ENCODE data around the gene MSH2.

- TF ChIP-seq POLR2AphosphoS5 (IDR thresholded peaks at IDR 0.05; ENCODE audit: low read depth, low read length) (no peak), TAF1 (IDR thresholded peaks at IDR 0.05; ENCODE audit: borderline replicate concordance, insufficient read depth, low read length) (no peak)
- TF ChIP-seq, protein P1, sequence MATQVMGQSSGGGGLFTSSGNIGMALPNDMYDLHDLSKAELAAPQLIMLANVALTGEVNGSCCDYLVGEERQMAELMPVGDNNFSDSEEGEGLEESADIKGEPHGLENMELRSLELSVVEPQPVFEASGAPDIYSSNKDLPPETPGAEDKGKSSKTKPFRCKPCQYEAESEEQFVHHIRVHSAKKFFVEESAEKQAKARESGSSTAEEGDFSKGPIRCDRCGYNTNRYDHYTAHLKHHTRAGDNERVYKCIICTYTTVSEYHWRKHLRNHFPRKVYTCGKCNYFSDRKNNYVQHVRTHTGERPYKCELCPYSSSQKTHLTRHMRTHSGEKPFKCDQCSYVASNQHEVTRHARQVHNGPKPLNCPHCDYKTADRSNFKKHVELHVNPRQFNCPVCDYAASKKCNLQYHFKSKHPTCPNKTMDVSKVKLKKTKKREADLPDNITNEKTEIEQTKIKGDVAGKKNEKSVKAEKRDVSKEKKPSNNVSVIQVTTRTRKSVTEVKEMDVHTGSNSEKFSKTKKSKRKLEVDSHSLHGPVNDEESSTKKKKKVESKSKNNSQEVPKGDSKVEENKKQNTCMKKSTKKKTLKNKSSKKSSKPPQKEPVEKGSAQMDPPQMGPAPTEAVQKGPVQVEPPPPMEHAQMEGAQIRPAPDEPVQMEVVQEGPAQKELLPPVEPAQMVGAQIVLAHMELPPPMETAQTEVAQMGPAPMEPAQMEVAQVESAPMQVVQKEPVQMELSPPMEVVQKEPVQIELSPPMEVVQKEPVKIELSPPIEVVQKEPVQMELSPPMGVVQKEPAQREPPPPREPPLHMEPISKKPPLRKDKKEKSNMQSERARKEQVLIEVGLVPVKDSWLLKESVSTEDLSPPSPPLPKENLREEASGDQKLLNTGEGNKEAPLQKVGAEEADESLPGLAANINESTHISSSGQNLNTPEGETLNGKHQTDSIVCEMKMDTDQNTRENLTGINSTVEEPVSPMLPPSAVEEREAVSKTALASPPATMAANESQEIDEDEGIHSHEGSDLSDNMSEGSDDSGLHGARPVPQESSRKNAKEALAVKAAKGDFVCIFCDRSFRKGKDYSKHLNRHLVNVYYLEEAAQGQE (IDR thresholded peaks at IDR 0.05; ENCODE audit: insufficient read depth in 1 of 2, low read depth in 2 of 2, low read length in 2 of 2), result no peak
Observed at GRCh38 chr2:47516360-47517104, 113.6 kb downstream of the MSH2 start.

Measured in PFSK-1 (cell line).